ENCODE data around the gene PLK3. TPM values are rescaled to one million over a fixed set of nuclear protein-coding genes. Genes with fewer than 3 reads are reported as not detected.
"Not testable (repeated sequence)": the region's sequence is repeated elsewhere in the genome, so short reads cannot be mapped to it uniquely, and the experiment has no call there.

The PLK3 gene
- total RNA-seq, 6 experiments from 2014 or later, result 37.1 to 44.6 (median 39.2) TPM

- peaks cover 43% of the 10 kb centered on the region for H3K4me1 Mint-ChIP-seq (ENCODE audit: low read depth)
- DNase-seq, result no peak
- H3K9me3 Mint-ChIP-seq, result no peaks in the 10 kb centered on the region
- H3K4me3 Mint-ChIP-seq, result peak overlapping the region; percentile 51
- no peak for TF ChIP-seq CTCF (IDR thresholded peaks at IDR 0.05)
- peaks cover 29% of the 10 kb centered on the region for H3K27me3 Mint-ChIP-seq (ENCODE audit: insufficient read depth)
- peak overlapping the region; percentile 41 for H3K27ac Mint-ChIP-seq
- H3K36me3 Mint-ChIP-seq (ENCODE audit: low read depth), result peaks cover 16% of the 10 kb centered on the region
Measured at GRCh38 chr1:44821240-44821715, 21.1 kb downstream of the PLK3 start.

GRCh38 chr1:44822131-44822701 lies 22.0 kb downstream of the PLK3 start:
- no peak for TF ChIP-seq CTCF (IDR thresholded peaks at IDR 0.05)
- Mint-ChIP-seq H3K9me3 (no peaks in the 10 kb centered on the region), H3K27me3 (ENCODE audit: insufficient read depth) (peaks cover 29% of the 10 kb centered on the region), H3K4me3 (no peak overlapping the region), H3K36me3 (ENCODE audit: low read depth) (peaks cover 11% of the 10 kb centered on the region), H3K4me1 (ENCODE audit: low read depth) (peaks cover 38% of the 10 kb centered on the region), H3K27ac (no peak overlapping the region)
- DNase-seq, result no peak

- Mint-ChIP-seq H3K27me3 (ENCODE audit: insufficient read depth) (peaks cover 26% of the 10 kb centered on the region), H3K27ac (no peak overlapping the region), H3K9me3 (no peaks in the 10 kb centered on the region), H3K4me1 (ENCODE audit: low read depth) (peaks cover 30% of the 10 kb centered on the region), H3K36me3 (ENCODE audit: low read depth) (peaks cover 3% of the 10 kb centered on the region), H3K4me3 (no peak overlapping the region)
- TF ChIP-seq CTCF (IDR thresholded peaks at IDR 0.05), result no peak
- no peak for DNase-seq
Measured at GRCh38 chr1:44822981-44823451, 22.8 kb downstream of the PLK3 start.

GRCh38 chr1:44824392-44824791 lies 24.2 kb downstream of the PLK3 start:
- not testable (repeated sequence) for H3K27ac Mint-ChIP-seq; H3K36me3 Mint-ChIP-seq (ENCODE audit: low read depth); H3K9me3 Mint-ChIP-seq; DNase-seq; H3K4me3 Mint-ChIP-seq
- H3K27me3 Mint-ChIP-seq (ENCODE audit: insufficient read depth), result peaks cover 19% of the 10 kb centered on the region
- H3K4me1 Mint-ChIP-seq (ENCODE audit: low read depth), result peaks cover 17% of the 10 kb centered on the region

GRCh38 chr1:44826375-44827196 lies 26.4 kb downstream of the PLK3 start:
- H3K4me3 Mint-ChIP-seq, result no peak overlapping the region
- no peak overlapping the region for H3K27ac Mint-ChIP-seq
- no peak for DNase-seq
- H3K9me3 Mint-ChIP-seq, result peaks cover 5% of the 10 kb centered on the region; the same call in 1 of the 2 replicates
- TF ChIP-seq CTCF (IDR thresholded peaks at IDR 0.05), result no peak
- H3K36me3 Mint-ChIP-seq (ENCODE audit: low read depth), result no peaks in the 10 kb centered on the region
- no peaks in the 10 kb centered on the region for H3K4me1 Mint-ChIP-seq (ENCODE audit: low read depth)
- peaks cover 5% of the 10 kb centered on the region for H3K27me3 Mint-ChIP-seq (ENCODE audit: insufficient read depth)

All from HFFc6 (cell line).